MCF 10A (cell line): Measurements from ENCODE around the gene CRAMP1. TPM values are rescaled to one million over a fixed set of nuclear protein-coding genes. Genes with fewer than 3 reads are reported as not detected.
A peak's percentile ranks its signal among the peaks of the same experiment; 100 is the strongest.

ENCODE experiments used
- BruUV-seq: library from RNA; stranded (reverse); fragments of 400-500 nt; replicated peaks from 2 replicates; lab custom pipeline; 2021; lab: Mats Ljungman, UMichigan
- CTCF ChIA-PET: fragments of 300-600 bp; sonication (Branson Sonifier 250); formaldehyde crosslinking; extraction: SDS; loops from one replicate; lab custom pipeline; 2021; ENCODE audit warnings: antibody characterized with exemption, inconsistent platforms; lab: Yijun Ruan, JAX
- POLR2A ChIA-PET: fragments of 300-600, 350-650 bp; sonication (Branson Sonifier 250); formaldehyde crosslinking; extraction: SDS; loops from one replicate; lab custom pipeline; 2020; ENCODE audit warnings: antibody characterized with exemption, inconsistent platforms; lab: Yijun Ruan, JAX
- DNase-seq: peaks from one replicate; pipeline ENCODE4 v3.0.0-alpha.2; 2018; ENCODE audit not compliant: unreplicated experiment
- H3K27ac Mint-ChIP-seq: one replicate; pipeline ENCODE4 v1.8.0; 2022; ENCODE audit warnings: mild to moderate bottlenecking, low read depth, mixed read lengths; ENCODE audit not compliant: unreplicated experiment
- H3K27me3 Mint-ChIP-seq: one replicate; pipeline ENCODE4 v1.8.0; 2022; ENCODE audit warnings: mixed read lengths; ENCODE audit not compliant: insufficient read depth, unreplicated experiment
- H3K36me3 Mint-ChIP-seq: one replicate; pipeline ENCODE4 v1.8.0; 2022; ENCODE audit warnings: mild to moderate bottlenecking, moderate library complexity, mixed read lengths; ENCODE audit not compliant: insufficient read depth, unreplicated experiment
- H3K4me1 Mint-ChIP-seq: one replicate; pipeline ENCODE4 v1.8.0; 2022; ENCODE audit warnings: mixed read lengths; ENCODE audit not compliant: insufficient read depth, unreplicated experiment
- H3K4me3 Mint-ChIP-seq: one replicate; pipeline ENCODE4 v1.8.0; 2022; ENCODE audit warnings: mild to moderate bottlenecking, moderate library complexity, mixed read lengths; ENCODE audit not compliant: unreplicated experiment
- H3K9me3 Mint-ChIP-seq: one replicate; pipeline ENCODE4 v1.8.0; 2022; ENCODE audit warnings: mixed read lengths; ENCODE audit not compliant: unreplicated experiment
- CTCF ChIP-seq: fragments of 200-600 bp; IDR thresholded peaks from one replicate; pipeline ENCODE4 v1.8.0; 2022; ENCODE audit warnings: antibody characterized with exemption, mild to moderate bottlenecking; ENCODE audit not compliant: unreplicated experiment
- intact Hi-C: fragments of 100-400 bp; cut with micrococcal nuclease; formaldehyde crosslinking; loops from 2 replicates; pipeline ENCODE4 v1.14.1; 2022
- total RNA-seq: library from RNA; stranded (reverse); gene quantifications from 2 replicates; pipeline ENCODE4 v1.2.3, GENCODE V29; 2022

The CRAMP1 gene
- total RNA-seq, 1 experiment from 2014 or later, result 26.3 TPM

GRCh38 chr16:1690810-1691209 is 78.7 kb downstream of the CRAMP1 start:
- Mint-ChIP-seq H3K27me3 (no peaks in the 10 kb centered on the region), H3K27ac (peak overlapping the region; percentile 97), H3K4me1 (peaks cover 51% of the 10 kb centered on the region), H3K9me3 (no peaks in the 10 kb centered on the region), H3K4me3 (peak overlapping the region; percentile 62), H3K36me3 (peaks cover 81% of the 10 kb centered on the region)
- BruUV-seq, result no TSS peak
- no peak for TF ChIP-seq CTCF
- DNase-seq, result no peak
- ChIA-PET CTCF (interaction anchor here (0.8 to 3.4 kb wide), 11 partner anchors 8 to 278 kb away, joined by 3 to 35 read pairs (median 7); partner anchors contain the start of genes JPT2 and MAPK8IP3), POLR2A (interaction anchor here (0.6 to 5.8 kb wide), 16 partner anchors 10 to 274 kb away, joined by 3 to 130 read pairs (median 5); partner anchors contain the start of genes CRAMP1, EME2, IFT140 and JPT2)
- intact Hi-C loops, result loop anchor here (1.0 kb wide), 1 partner anchor 13 kb away; the partner anchor contains the start of gene JPT2

- Mint-ChIP-seq H3K9me3 (no peaks in the 10 kb centered on the region), H3K4me3 (peak overlapping the region; percentile 62), H3K27ac (peak overlapping the region; percentile 97), H3K36me3 (peaks cover 81% of the 10 kb centered on the region), H3K4me1 (peaks cover 51% of the 10 kb centered on the region), H3K27me3 (no peaks in the 10 kb centered on the region)
- no TSS peak for BruUV-seq
- peak; percentile 48 for DNase-seq
- POLR2A ChIA-PET, result interaction anchor here (0.6 to 5.8 kb wide), 14 partner anchors 10 to 273 kb away, joined by 3 to 130 read pairs (median 7); partner anchors contain the start of genes CRAMP1, EME2, IFT140 and JPT2
- TF ChIP-seq CTCF, result peak; percentile 33
- CTCF ChIA-PET, result interaction anchor here (0.8 to 2.9 kb wide), 9 partner anchors 9 to 278 kb away, joined by 3 to 35 read pairs (median 6); partner anchors contain the start of gene MAPK8IP3
- intact Hi-C loops, result loop anchor here (1.0 kb wide), 1 partner anchor 13 kb away; the partner anchor contains the start of gene JPT2
These were observed 79.1 kb downstream of the CRAMP1 start for GRCh38 chr16:1691276-1691675.

- no TSS peak for BruUV-seq
- no peak for TF ChIP-seq CTCF
- intact Hi-C loops, result loop anchor here (1.0 kb wide), 1 partner anchor 14 kb away; the partner anchor contains the start of gene JPT2
- ChIA-PET CTCF (interaction anchor here (0.6 to 2.9 kb wide), 8 partner anchors 9 to 1837 kb away, joined by 3 to 35 read pairs (median 7); partner anchors contain the start of gene MAPK8IP3), POLR2A (interaction anchor here (0.8 to 5.8 kb wide), 14 partner anchors 10 to 273 kb away, joined by 3 to 130 read pairs (median 7); partner anchors contain the start of genes EME2, JPT2, MAPK8IP3 and MRPS34)
- Mint-ChIP-seq H3K4me3 (peak overlapping the region; percentile 62), H3K4me1 (peaks cover 51% of the 10 kb centered on the region), H3K27ac (peak overlapping the region; percentile 97), H3K27me3 (no peaks in the 10 kb centered on the region), H3K36me3 (peaks cover 81% of the 10 kb centered on the region), H3K9me3 (no peaks in the 10 kb centered on the region)
- DNase-seq, result peak; percentile 91
These were observed 79.8 kb downstream of the CRAMP1 start for GRCh38 chr16:1691956-1692355.

- peak; percentile 74 for DNase-seq
- Mint-ChIP-seq H3K27ac (no peak overlapping the region), H3K27me3 (no peaks in the 10 kb centered on the region), H3K4me1 (peaks cover 17% of the 10 kb centered on the region), H3K9me3 (no peaks in the 10 kb centered on the region), H3K36me3 (peaks cover 96% of the 10 kb centered on the region), H3K4me3 (no peak overlapping the region)
- ChIA-PET CTCF (interaction anchor here (1.4 kb wide), 1 partner anchor 27 kb away, joined by 11 read pairs; no protein-coding TSS in a partner anchor), POLR2A (no interaction called here)
- no TSS peak for BruUV-seq
- intact Hi-C loops, result no loop called here
- TF ChIP-seq CTCF, result no peak
These were observed 84.7 kb downstream of the CRAMP1 start for GRCh38 chr16:1696863-1697262.
